CD4-positive, alpha-beta T cell (primary cell): ENCODE data around the gene MEF2A. TPM values are rescaled to one million over a fixed set of nuclear protein-coding genes. Genes with fewer than 3 reads are reported as not detected.

Source experiments
- ATAC-seq: fragments of 200-7000 bp; cut with Tn5 transposase; one replicate; pipeline ENCODE4 v1.10.0; 2022; ENCODE audit warnings: mild to moderate bottlenecking; ENCODE audit not compliant: poor library complexity
- CTCF ChIA-PET: fragments of 350-600 bp; sonication (Branson Sonifier 250); formaldehyde crosslinking; loops from one replicate; lab custom pipeline; 2021; ENCODE audit warnings: antibody characterized with exemption, inconsistent platforms; lab: Charles Lee
- POLR2A ChIA-PET: fragments of 350-600 bp; sonication (Branson Sonifier 250); formaldehyde crosslinking; loops from one replicate; lab custom pipeline; 2021; ENCODE audit warnings: antibody characterized with exemption, inconsistent platforms; lab: Charles Lee
- DNase-seq, 14 experiments: peaks; one replicate each; pipeline ENCODE4 v3.0.0-alpha.2; 2013 to 2020; ENCODE audit warnings: mixed read lengths in 2 of 14
- H3K27ac ChIP-seq, 2 donors: one replicate each; pipeline versions ENCODE4 v1.5.1 to v1.7.0; 2013; ENCODE audit warnings: low read length in 2 of 2, low read depth in 1 of 2, mild to moderate bottlenecking in 1 of 2
- H3K27me3 ChIP-seq, 2 experiments: 1 replicate in 1 of 2; 2 replicates in 1 of 2; pipeline versions ENCODE4 v1.6.1 to v1.7.0; 2013; ENCODE audit warnings: low read length in 2 of 2, control low read depth in 1 of 2, mild to moderate bottlenecking in 1 of 2, moderate library complexity in 1 of 2; ENCODE audit not compliant: insufficient read depth in 2 of 2, control insufficient read depth in 1 of 2
- H3K36me3 ChIP-seq: one replicate; pipeline ENCODE4 v1.6.1; 2013; ENCODE audit warnings: low read length, control low read depth; ENCODE audit not compliant: insufficient read depth
- H3K4me1 ChIP-seq: one replicate; pipeline ENCODE4 v1.6.1; 2013; ENCODE audit warnings: low read length, control low read depth; ENCODE audit not compliant: insufficient read depth
- H3K4me3 ChIP-seq: one replicate; pipeline ENCODE4 v1.5.1; 2013; ENCODE audit warnings: mild to moderate bottlenecking, low read length, moderate library complexity
- H3K9me3 ChIP-seq, 2 experiments: 1 replicate in 1 of 2; 2 replicates in 1 of 2; pipeline versions ENCODE4 v1.6.1 to v1.7.0; 2013; ENCODE audit warnings: low read length in 2 of 2, mild to moderate bottlenecking in 2 of 2, control low read depth in 1 of 2, moderate library complexity in 1 of 2; ENCODE audit not compliant: control insufficient read depth in 1 of 2, insufficient read depth in 1 of 2
- H3K27ac Mint-ChIP-seq: one replicate; pipeline ENCODE4 v1.8.0; 2020; ENCODE audit warnings: mixed read lengths
- H3K27me3 Mint-ChIP-seq: one replicate; pipeline ENCODE4 v1.8.0; 2021; ENCODE audit warnings: mixed read lengths
- H3K36me3 Mint-ChIP-seq: one replicate; pipeline ENCODE4 v1.8.0; 2021; ENCODE audit warnings: low read depth, mixed read lengths
- H3K4me1 Mint-ChIP-seq: one replicate; pipeline ENCODE4 v1.8.0; 2021; ENCODE audit warnings: low read depth, mixed read lengths
- H3K4me3 Mint-ChIP-seq: one replicate; pipeline ENCODE4 v1.8.0; 2020; ENCODE audit warnings: mild to moderate bottlenecking, mixed read lengths
- H3K9me3 Mint-ChIP-seq: one replicate; pipeline ENCODE4 v1.8.0; 2020; ENCODE audit warnings: mixed read lengths
- CTCF ChIP-seq: fragments of 200-600 bp; IDR thresholded peaks from one replicate; pipeline ENCODE4 v1.8.0; 2022; ENCODE audit warnings: antibody characterized with exemption, mild to moderate bottlenecking
- intact Hi-C, 2 experiments: fragments of 100-400 bp; cut with DNase I in 1 of 2; cut with micrococcal nuclease in 1 of 2; formaldehyde crosslinking; loops; one replicate each; pipeline versions ENCODE4 v1.15.1 to v1.9.0; 2023 to 2025; cut with DNase I, micrococcal nuclease
- total RNA-seq, 174 experiments: library from RNA in 2 of 174; stranded (reverse) in 2 of 174; gene quantifications; one replicate each; pipeline ENCODE4 v1.2.3 and lab custom pipeline; 2021 to 2026

The MEF2A gene
- total RNA-seq, 2 experiments from 2014 or later: 23.2 to 24.9 TPM

- Mint-ChIP-seq H3K27ac (no peak overlapping the region), H3K4me3 (no peak overlapping the region)
Measured at GRCh38 chr15:99727733-99728132, 161.9 kb downstream of the MEF2A start.

GRCh38 chr15:99728916-99729315 lies 163.1 kb downstream of the MEF2A start:
- intact Hi-C loops: no loop called here
- ChIA-PET CTCF (interaction anchor here (5.8 kb wide), 1 partner anchor 25 kb away, joined by 29 read pairs; no protein-coding TSS in a partner anchor), POLR2A (no interaction called here)
- Histone ChIP-seq H3K4me1 (peaks cover 16% of the 10 kb centered on the region), H3K9me3 (peaks cover 0 to 4% of the 10 kb centered on the region in 2 experiments), H3K27ac (no peak overlapping the region), H3K27me3 (no peaks in the 10 kb centered on the region), H3K36me3 (peaks cover 18% of the 10 kb centered on the region), H3K4me3 (no peak overlapping the region)
- Mint-ChIP-seq H3K4me3 (no peak overlapping the region), H3K9me3 (no peaks in the 10 kb centered on the region), H3K27ac (no peak overlapping the region), H3K4me1 (peaks cover 28% of the 10 kb centered on the region), H3K27me3 (no peaks in the 10 kb centered on the region), H3K36me3 (peaks cover 33% of the 10 kb centered on the region)
- DNase-seq (no peak), ATAC-seq (no peak)
- no peak for TF ChIP-seq CTCF

More at GRCh38 chr15:99727733-99728132, 161.9 kb downstream of the MEF2A start:
- H3K4me1 ChIP-seq: peaks cover 11% of the 10 kb centered on the region
- H3K4me3 ChIP-seq: no peak overlapping the region
- Mint-ChIP-seq H3K4me1 (peaks cover 23% of the 10 kb centered on the region), H3K27me3 (no peaks in the 10 kb centered on the region), H3K36me3 (peaks cover 33% of the 10 kb centered on the region), H3K9me3 (no peaks in the 10 kb centered on the region)
- no peaks in the 10 kb centered on the region for H3K27me3 ChIP-seq
- ATAC-seq (no peak), DNase-seq (no peak)
- POLR2A ChIA-PET: no interaction called here
- CTCF ChIA-PET: no interaction called here
- H3K27ac ChIP-seq: no peak overlapping the region
- TF ChIP-seq CTCF: no peak
- H3K9me3 ChIP-seq: no peaks in the 10 kb centered on the region
- H3K36me3 ChIP-seq: peaks cover 18% of the 10 kb centered on the region
- intact Hi-C loops: no loop called here

- Mint-ChIP-seq H3K27ac (no peak overlapping the region), H3K27me3 (no peaks in the 10 kb centered on the region), H3K9me3 (no peaks in the 10 kb centered on the region), H3K36me3 (peaks cover 33% of the 10 kb centered on the region), H3K4me1 (peaks cover 28% of the 10 kb centered on the region), H3K4me3 (no peak overlapping the region)
- Histone ChIP-seq H3K27ac (no peak overlapping the region), H3K36me3 (peaks cover 18% of the 10 kb centered on the region), H3K4me1 (peaks cover 16% of the 10 kb centered on the region), H3K4me3 (no peak overlapping the region), H3K9me3 (peaks cover 0 to 4% of the 10 kb centered on the region in 2 experiments), H3K27me3 (no peaks in the 10 kb centered on the region)
- intact Hi-C loops: no loop called here
- DNase-seq: no peak
- ChIA-PET POLR2A (no interaction called here), CTCF (interaction anchor here (5.8 kb wide), 1 partner anchor 25 kb away, joined by 29 read pairs; no protein-coding TSS in a partner anchor)
- no peak for TF ChIP-seq CTCF
- no peak for ATAC-seq
Measured at GRCh38 chr15:99729327-99729726, 163.5 kb downstream of the MEF2A start.
